Measurements from ENCODE around the gene MT1F. TPM values are rescaled to one million over a fixed set of nuclear protein-coding genes. Genes with fewer than 3 reads are reported as not detected.
A peak's percentile ranks its signal among the peaks of the same experiment; 100 is the strongest.

The MT1F gene
- total RNA-seq, 2 donors from 2014 or later = 3.1 to 3.9 TPM

- H3K4me1 ChIP-seq (ENCODE audit: control insufficient read depth in 1 of 2, low read depth in 2 of 2) = peaks cover 5 to 37% of the 10 kb centered on the region in 2 donors
- no peaks in the 10 kb centered on the region for H3K27me3 ChIP-seq (replicated peaks; ENCODE audit: insufficient read depth)
- no peaks in the 10 kb centered on the region for H3K9me3 ChIP-seq
- TF ChIP-seq CTCF (IDR thresholded peaks at IDR 0.05) = no peak
- H3K36me3 ChIP-seq = no peaks in the 10 kb centered on the region
- no peak overlapping the region for H3K27ac ChIP-seq
- H3K4me3 ChIP-seq = no peak overlapping the region
- no peak for ATAC-seq (ENCODE audit: insufficient number of reproducible peaks, low FRiP score, low read depth)
- DNase-seq (ENCODE audit: low spot score) = no peak
Measured at GRCh38 chr16:56636616-56637413, 20.9 kb upstream of the MT1F start.

- no peak for TF ChIP-seq CTCF (IDR thresholded peaks at IDR 0.05)
- Histone ChIP-seq H3K9me3 (no peaks in the 10 kb centered on the region), H3K27me3 (replicated peaks; ENCODE audit: insufficient read depth) (no peaks in the 10 kb centered on the region), H3K4me3 (peak within 1 kb of the TSS; percentile 75), H3K4me1 (ENCODE audit: control insufficient read depth in 1 of 2, low read depth in 2 of 2) (peaks cover 5 to 41% of the 10 kb centered on the region in 2 donors), H3K36me3 (no peaks in the 10 kb centered on the region), H3K27ac (peak within 1 kb of the TSS; percentile 68 to 83)
- peak; percentile 52 for DNase-seq (ENCODE audit: low spot score)
- peak; percentile 59 for ATAC-seq (ENCODE audit: insufficient number of reproducible peaks, low FRiP score, low read depth)
Measured at GRCh38 chr16:56637814-56638750, 19.7 kb upstream of the MT1F start, which contains the start of gene MT1A. TSS of gene MT1A (plus strand) at chr16:56638666. CDS start at chr16:56638739, 73 bp downstream.

GRCh38 chr16:56639045-56639444 is 18.7 kb upstream of the MT1F start:
- no peak overlapping the region for H3K4me3 ChIP-seq
- no peaks in the 10 kb centered on the region for H3K9me3 ChIP-seq
- no peak for DNase-seq (ENCODE audit: low spot score)
- peak overlapping the region in 1 of 2 donors; percentile 83 for H3K27ac ChIP-seq
- no peak for TF ChIP-seq CTCF (IDR thresholded peaks at IDR 0.05)
- no peaks in the 10 kb centered on the region for H3K36me3 ChIP-seq
- no peak for ATAC-seq (ENCODE audit: insufficient number of reproducible peaks, low FRiP score, low read depth)
- H3K27me3 ChIP-seq (replicated peaks; ENCODE audit: insufficient read depth) = no peaks in the 10 kb centered on the region
- peaks cover 8 to 43% of the 10 kb centered on the region in 2 donors for H3K4me1 ChIP-seq (ENCODE audit: control insufficient read depth in 1 of 2, low read depth in 2 of 2)

GRCh38 chr16:56640076-56640475 is 17.7 kb upstream of the MT1F start:
- TF ChIP-seq CTCF (IDR thresholded peaks at IDR 0.05) = no peak
- Histone ChIP-seq H3K27me3 (replicated peaks; ENCODE audit: insufficient read depth) (no peaks in the 10 kb centered on the region), H3K4me1 (ENCODE audit: control insufficient read depth in 1 of 2, low read depth in 2 of 2) (peaks cover 7 to 34% of the 10 kb centered on the region in 2 donors), H3K4me3 (no peak overlapping the region), H3K9me3 (no peaks in the 10 kb centered on the region), H3K27ac (no peak overlapping the region), H3K36me3 (no peaks in the 10 kb centered on the region)
- DNase-seq (ENCODE audit: low spot score) = no peak
- no peak for ATAC-seq (ENCODE audit: insufficient number of reproducible peaks, low FRiP score, low read depth)

- Histone ChIP-seq H3K36me3 (no peaks in the 10 kb centered on the region), H3K4me3 (no peak overlapping the region), H3K27me3 (replicated peaks; ENCODE audit: insufficient read depth) (no peaks in the 10 kb centered on the region), H3K9me3 (no peaks in the 10 kb centered on the region), H3K4me1 (ENCODE audit: control insufficient read depth in 1 of 2, low read depth in 2 of 2) (peaks cover 4 to 26% of the 10 kb centered on the region in 2 donors), H3K27ac (no peak overlapping the region)
- ATAC-seq (ENCODE audit: insufficient number of reproducible peaks, low FRiP score, low read depth) (no peak), DNase-seq (ENCODE audit: low spot score) (no peak)
- no peak for TF ChIP-seq CTCF (IDR thresholded peaks at IDR 0.05)
Measured at GRCh38 chr16:56641166-56641565, 16.6 kb upstream of the MT1F start.
